HepG2 (cell line): ENCODE measurements around the gene HSP90AB1. TPM values are rescaled to one million over a fixed set of nuclear protein-coding genes. Genes with fewer than 3 reads are reported as not detected.

Experiments
- ATF7 ChIP-seq, 2 experiments: fragments of 450-650 bp in 1 of 2; sonication (generic) in 1 of 2; formaldehyde crosslinking in 1 of 2; IDR thresholded peaks; 2 replicates each; pipeline versions ENCODE4 v1.4.0 to v1.6.1; 2016 to 2020; ENCODE audit warnings: antibody characterized with exemption in 1 of 2, mild to moderate bottlenecking in 1 of 2, missing genetic modification reagents in 1 of 2
- BATF2 ChIP-seq: sonication (generic); formaldehyde crosslinking; IDR thresholded peaks from 2 replicates; pipeline ENCODE4 v1.8.0; 2022; ENCODE audit warnings: mild to moderate bottlenecking, missing genetic modification reagents, moderate library complexity
- CREM ChIP-seq, 2 experiments: sonication (generic) in 1 of 2; formaldehyde crosslinking in 1 of 2; IDR thresholded peaks; 2 replicates each; pipeline versions ENCODE4 v1.4.0 to v1.6.1; 2016 to 2020; ENCODE audit warnings: antibody characterized with exemption in 1 of 2, mild to moderate bottlenecking in 1 of 2, missing genetic modification reagents in 1 of 2
- HOXA7 ChIP-seq: sonication (generic); formaldehyde crosslinking; IDR thresholded peaks from 2 replicates; pipeline ENCODE4 v1.8.1; 2022; ENCODE audit warnings: mild to moderate bottlenecking, missing genetic modification reagents, moderate library complexity
- ISX ChIP-seq: sonication (generic); formaldehyde crosslinking; conservative IDR thresholded peaks from 2 replicates; pipeline ENCODE4 v1.5.0; 2020; ENCODE audit warnings: missing genetic modification reagents
- JUN ChIP-seq: sonication (generic); formaldehyde crosslinking; IDR thresholded peaks from 2 replicates; pipeline ENCODE4 v1.4.0; 2020; ENCODE audit warnings: mild to moderate bottlenecking, missing genetic modification reagents
- JUNB ChIP-seq: sonication (generic); formaldehyde crosslinking; IDR thresholded peaks from 2 replicates; pipeline ENCODE4 v1.8.0; 2022; ENCODE audit warnings: missing genetic modification reagents, mild to moderate bottlenecking, borderline replicate concordance
- MEF2D ChIP-seq: sonication (generic); formaldehyde crosslinking; IDR thresholded peaks from 2 replicates; pipeline ENCODE4 v1.5.1; 2020; ENCODE audit warnings: mild to moderate bottlenecking, missing genetic modification reagents
- MTA1 ChIP-seq: sonication (generic); formaldehyde crosslinking; IDR thresholded peaks from 2 replicates; pipeline ENCODE4 v1.4.0; 2020; ENCODE audit warnings: missing genetic modification reagents, mild to moderate bottlenecking, borderline replicate concordance
- NCOA5 ChIP-seq: sonication (generic); formaldehyde crosslinking; IDR thresholded peaks from 2 replicates; pipeline ENCODE4 v1.4.0; 2020; ENCODE audit warnings: missing genetic modification reagents
- NFE2L2 ChIP-seq: fragments of 150-350 bp; IDR thresholded peaks from 2 replicates; pipeline ENCODE4 v1.6.1; 2014; ENCODE audit warnings: low read length
- REXO4 ChIP-seq: sonication (generic); formaldehyde crosslinking; IDR thresholded peaks from 2 replicates; pipeline ENCODE4 v1.8.0; 2022; ENCODE audit warnings: missing genetic modification reagents, mild to moderate bottlenecking, borderline replicate concordance
- ZBTB46 ChIP-seq: sonication (generic); formaldehyde crosslinking; IDR thresholded peaks from 2 replicates; pipeline ENCODE4 v1.4.0; 2020; ENCODE audit warnings: mild to moderate bottlenecking, missing genetic modification reagents, borderline replicate concordance
- ZFP90 ChIP-seq: sonication (generic); formaldehyde crosslinking; IDR thresholded peaks from 2 replicates; pipeline ENCODE4 v1.8.0; 2022; ENCODE audit warnings: missing genetic modification reagents, mild to moderate bottlenecking, inconsistent platforms, borderline replicate concordance
- ZKSCAN8 ChIP-seq: IDR thresholded peaks from 2 replicates; pipeline ENCODE4 v1.6.1; 2016; ENCODE audit warnings: borderline replicate concordance, missing genetic modification reagents, missing compliant biosample characterization
- ZNF563 ChIP-seq: sonication (generic); formaldehyde crosslinking; IDR thresholded peaks from 2 replicates; pipeline ENCODE4 v1.8.0; 2022; ENCODE audit warnings: mild to moderate bottlenecking, moderate library complexity, missing genetic modification reagents
- ZNF781 ChIP-seq: sonication (generic); formaldehyde crosslinking; IDR thresholded peaks from 2 replicates; pipeline ENCODE4 v1.5.1; 2020; ENCODE audit warnings: borderline replicate concordance, mild to moderate bottlenecking, missing genetic modification reagents; ENCODE audit errors: not compliant biosample characterization
- polyA plus RNA-seq, 8 experiments: library from polyadenylated mRNA; depleted of rRNA in 3 of 8; stranded (reverse) in 7 of 8; unstranded in 1 of 8; fragments of >200 nt; fragmentation: Illumina TruSeq in 4 of 8; extraction: Trizol in 4 of 8; gene quantifications; 2 replicates each; pipeline versions ENCODE4 v1.2.1 to v1.2.3, GENCODE V29; 2011 to 2016; ENCODE audit warnings: low read depth in 4 of 8, missing spikeins in 1 of 8, mixed read lengths in 1 of 8; ENCODE audit not compliant: insufficient read depth in 1 of 8
- total RNA-seq, 5 experiments: library from RNA; depleted of rRNA; stranded (reverse); fragments of >200 nt; fragmentation: Illumina TruSeq; extraction: Trizol; gene quantifications; 2 replicates each; pipeline ENCODE4 v1.2.3, GENCODE V29; 2016; ENCODE audit warnings: low read depth in 1 of 5
- TF ChIP-seq, protein P1 (sequence below): sonication (generic); formaldehyde crosslinking; IDR thresholded peaks from 2 replicates; pipeline ENCODE4 v1.5.0; 2020; ENCODE audit warnings: mild to moderate bottlenecking, missing genetic modification reagents
- TF ChIP-seq, protein P2 (sequence below): sonication (generic); formaldehyde crosslinking; IDR thresholded peaks from 2 replicates; pipeline ENCODE4 v1.9.0; 2022; ENCODE audit warnings: missing genetic modification reagents, mild to moderate bottlenecking, borderline replicate concordance
- TF ChIP-seq, protein P3 (sequence below): IDR thresholded peaks from 2 replicates; pipeline ENCODE4 v1.6.1; 2012; ENCODE audit warnings: inconsistent platforms

The HSP90AB1 gene
- total and polyA plus RNA-seq, 2 of the 13 experiments (the other 11 are each of a cell fraction or from before 2014, with no cell fraction given), result 1,325 to 1,472 TPM

DNA sequence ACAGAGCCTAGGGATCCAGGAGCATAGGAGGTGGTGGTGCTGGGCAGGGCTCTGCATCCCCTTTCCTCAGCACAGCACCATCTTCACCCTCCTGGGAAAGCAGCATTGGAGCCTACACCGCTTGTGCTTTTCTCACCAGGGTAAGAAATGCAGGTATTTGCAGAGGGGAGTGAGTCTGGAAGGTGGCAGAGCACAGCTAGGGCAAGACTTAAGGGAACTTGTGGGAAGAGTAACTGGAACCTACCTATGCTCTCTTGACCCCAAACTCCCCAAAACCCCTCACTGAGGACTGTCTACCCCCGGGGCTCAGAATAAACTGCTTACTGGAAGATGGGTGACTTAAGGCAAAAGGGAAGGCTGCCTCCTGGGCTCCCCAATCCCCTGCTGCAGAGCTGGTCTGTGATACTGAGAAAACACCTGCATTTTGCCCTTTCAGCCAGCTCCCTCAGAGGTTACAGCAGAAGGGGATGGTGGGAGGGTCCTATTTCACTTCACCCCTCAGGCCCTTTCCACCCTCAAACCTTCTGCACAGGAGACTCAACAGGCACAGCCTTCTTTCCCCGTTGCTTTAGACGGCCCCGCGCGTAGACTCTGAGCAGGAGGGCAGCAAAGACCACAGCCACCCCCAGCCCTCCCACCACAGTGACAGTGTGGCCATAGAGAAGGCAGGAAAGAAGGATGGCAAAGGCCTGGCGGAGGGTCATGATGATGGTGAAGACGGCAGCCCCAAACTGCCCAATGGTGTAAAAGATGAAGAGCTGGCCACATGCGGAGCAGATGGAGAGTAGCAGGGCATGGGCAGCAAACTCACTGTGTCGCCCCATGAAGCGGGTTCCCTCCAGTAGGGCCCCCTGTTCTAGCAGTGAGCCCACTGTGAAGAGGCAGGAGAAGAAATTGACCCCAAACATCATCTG is 7.5 kb downstream of the HSP90AB1 start (continued):
- no peak for TF ChIP-seq MTA1 (CRISPR knock-in tag)
- no peak; the same call in 1 of the 2 replicates for TF ChIP-seq JUNB (CRISPR knock-in tag)
- TF ChIP-seq, protein P1, sequence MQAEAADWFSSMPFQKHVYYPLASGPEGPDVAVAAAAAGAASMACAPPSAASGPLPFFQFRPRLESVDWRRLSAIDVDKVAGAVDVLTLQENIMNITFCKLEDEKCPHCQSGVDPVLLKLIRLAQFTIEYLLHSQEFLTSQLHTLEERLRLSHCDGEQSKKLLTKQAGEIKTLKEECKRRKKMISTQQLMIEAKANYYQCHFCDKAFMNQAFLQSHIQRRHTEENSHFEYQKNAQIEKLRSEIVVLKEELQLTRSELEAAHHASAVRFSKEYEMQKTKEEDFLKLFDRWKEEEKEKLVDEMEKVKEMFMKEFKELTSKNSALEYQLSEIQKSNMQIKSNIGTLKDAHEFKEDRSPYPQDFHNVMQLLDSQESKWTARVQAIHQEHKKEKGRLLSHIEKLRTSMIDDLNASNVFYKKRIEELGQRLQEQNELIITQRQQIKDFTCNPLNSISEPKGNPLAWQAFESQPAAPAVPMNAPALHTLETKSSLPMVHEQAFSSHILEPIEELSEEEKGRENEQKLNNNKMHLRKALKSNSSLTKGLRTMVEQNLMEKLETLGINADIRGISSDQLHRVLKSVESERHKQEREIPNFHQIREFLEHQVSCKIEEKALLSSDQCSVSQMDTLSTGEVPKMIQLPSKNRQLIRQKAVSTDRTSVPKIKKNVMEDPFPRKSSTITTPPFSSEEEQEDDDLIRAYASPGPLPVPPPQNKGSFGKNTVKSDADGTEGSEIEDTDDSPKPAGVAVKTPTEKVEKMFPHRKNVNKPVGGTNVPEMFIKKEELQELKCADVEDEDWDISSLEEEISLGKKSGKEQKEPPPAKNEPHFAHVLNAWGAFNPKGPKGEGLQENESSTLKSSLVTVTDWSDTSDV, result no peak
- TF ChIP-seq, protein P2, sequence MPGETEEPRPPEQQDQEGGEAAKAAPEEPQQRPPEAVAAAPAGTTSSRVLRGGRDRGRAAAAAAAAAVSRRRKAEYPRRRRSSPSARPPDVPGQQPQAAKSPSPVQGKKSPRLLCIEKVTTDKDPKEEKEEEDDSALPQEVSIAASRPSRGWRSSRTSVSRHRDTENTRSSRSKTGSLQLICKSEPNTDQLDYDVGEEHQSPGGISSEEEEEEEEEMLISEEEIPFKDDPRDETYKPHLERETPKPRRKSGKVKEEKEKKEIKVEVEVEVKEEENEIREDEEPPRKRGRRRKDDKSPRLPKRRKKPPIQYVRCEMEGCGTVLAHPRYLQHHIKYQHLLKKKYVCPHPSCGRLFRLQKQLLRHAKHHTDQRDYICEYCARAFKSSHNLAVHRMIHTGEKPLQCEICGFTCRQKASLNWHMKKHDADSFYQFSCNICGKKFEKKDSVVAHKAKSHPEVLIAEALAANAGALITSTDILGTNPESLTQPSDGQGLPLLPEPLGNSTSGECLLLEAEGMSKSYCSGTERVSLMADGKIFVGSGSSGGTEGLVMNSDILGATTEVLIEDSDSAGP (CRISPR knock-in tag), result peak; percentile 75; the same call in 1 of the 2 replicates
- peak; percentile 83; the same call in 1 of the 2 replicates for TF ChIP-seq NCOA5
- TF ChIP-seq CREM (IDR thresholded peaks at IDR 0.05), result no peak
- TF ChIP-seq CREM (CRISPR knock-in tag; IDR thresholded peaks at IDR 0.05), result no peak
- no peak for TF ChIP-seq ZNF563 (CRISPR knock-in tag)
- no peak for TF ChIP-seq MEF2D (CRISPR knock-in tag)
- TF ChIP-seq NFE2L2, result no peak
- TF ChIP-seq, protein P3, sequence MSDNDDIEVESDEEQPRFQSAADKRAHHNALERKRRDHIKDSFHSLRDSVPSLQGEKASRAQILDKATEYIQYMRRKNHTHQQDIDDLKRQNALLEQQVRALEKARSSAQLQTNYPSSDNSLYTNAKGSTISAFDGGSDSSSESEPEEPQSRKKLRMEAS, result no peak
- TF ChIP-seq ISX, result no peak
- TF ChIP-seq REXO4 (CRISPR knock-in tag), result no peak
- TF ChIP-seq ZFP90 (CRISPR knock-in tag), result no peak
- TF ChIP-seq ZNF781 (CRISPR knock-in tag), result no peak
- no peak for TF ChIP-seq ZBTB46 (CRISPR knock-in tag)
- no peak for TF ChIP-seq ATF7 (IDR thresholded peaks at IDR 0.05)
- no peak for TF ChIP-seq ATF7 (CRISPR knock-in tag; IDR thresholded peaks at IDR 0.05)
- TF ChIP-seq BATF2 (CRISPR knock-in tag), result no peak
- no peak for TF ChIP-seq ZKSCAN8 (CRISPR knock-in tag)
- no peak for TF ChIP-seq JUN (CRISPR knock-in tag)
- no peak for TF ChIP-seq HOXA7 (CRISPR knock-in tag)
